ENCODE measurements around the gene POLA2.
"Not testable (repeated sequence)": the region's sequence is repeated elsewhere in the genome, so short reads cannot be mapped to it uniquely, and the experiment has no call there.

The POLA2 gene

DNA sequence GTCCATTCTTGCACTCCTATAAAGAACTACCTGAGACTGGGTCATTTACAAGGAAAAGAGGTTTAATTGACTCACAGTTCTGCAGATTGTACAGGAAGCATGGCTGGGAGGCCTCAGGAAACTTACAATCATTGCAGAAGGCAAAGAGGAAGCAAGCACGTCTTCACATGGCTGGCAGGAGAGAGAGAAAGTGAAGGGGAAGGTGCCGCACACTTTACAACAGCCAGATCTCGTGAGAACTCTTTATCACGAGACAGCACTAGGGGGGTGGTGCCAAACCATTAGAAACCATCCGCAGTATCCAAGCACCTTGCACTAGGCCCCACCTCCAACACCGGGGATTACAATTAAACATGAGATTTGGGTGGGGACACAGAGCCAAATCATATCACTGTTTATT is 19.4 kb upstream of the POLA2 start:
- no peak for DNase-seq

DNA sequence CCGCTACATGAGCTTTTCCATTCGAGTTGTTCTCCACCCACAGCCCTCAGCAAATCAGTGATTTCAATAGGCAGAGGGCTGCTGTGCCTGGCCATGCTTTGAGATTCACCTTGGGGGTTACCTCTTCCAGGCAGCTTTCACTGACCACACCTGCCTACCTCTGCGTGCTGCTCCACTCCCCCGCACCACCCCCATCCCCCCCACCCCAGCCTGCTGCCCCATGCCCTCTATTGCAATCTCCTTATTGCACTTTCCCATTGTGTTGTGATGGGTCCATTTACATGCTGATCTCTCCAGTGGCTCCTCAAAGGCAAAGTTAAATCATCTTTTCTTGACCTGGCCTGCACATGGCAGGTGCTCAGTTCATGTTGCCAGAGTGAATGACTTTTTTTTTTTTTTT is 18.0 kb upstream of the POLA2 start:
- DNase-seq, result no peak

DNA sequence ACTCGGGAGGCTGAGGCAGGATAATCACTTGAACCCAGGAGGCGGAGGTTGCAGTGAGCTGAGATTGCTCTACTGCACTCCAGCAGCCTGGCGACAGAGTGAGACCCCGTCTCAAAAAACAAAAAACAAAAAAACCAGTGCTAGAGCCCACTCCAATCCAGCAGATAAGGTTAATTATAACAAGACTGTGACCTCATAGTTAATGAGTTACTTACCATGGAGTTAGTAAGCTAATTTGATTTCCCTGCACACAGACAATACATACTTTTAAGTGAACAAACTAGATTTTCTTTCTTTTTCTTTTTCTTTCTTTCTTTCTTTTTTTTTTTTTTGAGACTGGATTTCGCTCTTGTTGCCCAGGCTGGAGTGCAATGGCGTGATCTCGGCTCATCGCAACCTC is 16.7 kb upstream of the POLA2 start:
- not testable (repeated sequence) for DNase-seq

DNA sequence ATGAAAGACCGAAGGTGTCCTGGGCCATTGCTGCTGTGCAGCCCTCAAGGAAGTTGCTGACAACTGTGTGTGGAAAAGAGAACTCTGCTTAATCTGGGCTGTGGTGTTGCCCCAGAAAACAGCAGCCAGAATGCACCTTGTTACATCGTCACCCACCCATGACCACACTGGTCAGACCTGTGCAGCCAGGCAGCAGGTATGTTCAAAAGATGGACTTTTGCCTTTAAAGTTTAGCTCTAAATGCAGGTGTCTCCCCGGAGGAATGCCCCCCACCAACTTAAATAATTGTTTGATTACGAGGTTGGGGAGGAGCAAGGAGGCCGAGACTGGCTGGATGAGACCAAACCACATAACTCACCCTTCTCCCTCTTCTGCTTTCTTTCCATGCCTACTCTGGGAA is 15.3 kb upstream of the POLA2 start:
- DNase-seq, result no peak

DNA sequence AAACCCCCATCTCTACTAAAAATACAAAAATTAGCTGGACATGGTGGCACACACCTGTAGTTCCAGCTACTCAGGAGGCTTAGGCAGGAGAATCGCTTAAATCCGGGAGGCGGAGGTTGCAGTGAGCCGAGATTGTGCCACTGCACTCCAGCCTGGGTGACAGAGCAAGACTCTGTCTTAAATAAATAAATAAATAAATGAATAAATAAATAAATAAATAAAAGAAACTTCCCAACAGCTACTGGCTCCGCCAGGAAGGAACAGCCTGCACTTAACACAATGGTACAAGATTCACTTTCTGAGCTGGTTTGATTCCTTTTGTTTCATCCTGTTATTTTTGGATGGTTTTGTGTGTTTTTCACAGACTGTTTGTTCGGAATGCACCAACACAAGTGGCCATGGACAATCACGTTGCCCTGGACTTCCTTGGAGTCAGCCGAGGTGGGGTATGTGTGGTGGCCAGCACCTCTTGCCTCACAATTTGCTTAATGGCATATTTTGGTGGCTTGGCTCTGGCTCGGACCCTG is 13.5 kb upstream of the POLA2 start:
- not testable (repeated sequence) for DNase-seq

DNA sequence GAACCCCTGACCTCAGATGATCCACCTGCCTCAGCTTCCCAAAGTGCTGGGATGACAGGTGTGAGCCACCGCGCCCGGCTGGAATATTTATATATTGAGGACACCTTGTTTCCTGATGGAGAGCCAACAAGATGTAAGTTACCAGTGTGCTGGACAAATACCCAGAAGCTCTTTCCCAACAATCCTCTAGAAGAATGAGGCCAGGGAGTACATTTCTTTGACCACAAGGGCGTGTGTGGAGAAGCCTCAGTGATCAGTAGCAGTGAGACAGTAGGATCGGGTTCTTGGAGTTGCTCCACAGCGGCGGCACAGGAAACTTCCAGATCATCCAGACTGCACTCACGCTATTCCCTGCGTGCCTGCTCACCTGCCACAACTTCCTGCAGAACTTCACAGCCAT is 10.3 kb upstream of the POLA2 start:
- no peak for DNase-seq

DNA sequence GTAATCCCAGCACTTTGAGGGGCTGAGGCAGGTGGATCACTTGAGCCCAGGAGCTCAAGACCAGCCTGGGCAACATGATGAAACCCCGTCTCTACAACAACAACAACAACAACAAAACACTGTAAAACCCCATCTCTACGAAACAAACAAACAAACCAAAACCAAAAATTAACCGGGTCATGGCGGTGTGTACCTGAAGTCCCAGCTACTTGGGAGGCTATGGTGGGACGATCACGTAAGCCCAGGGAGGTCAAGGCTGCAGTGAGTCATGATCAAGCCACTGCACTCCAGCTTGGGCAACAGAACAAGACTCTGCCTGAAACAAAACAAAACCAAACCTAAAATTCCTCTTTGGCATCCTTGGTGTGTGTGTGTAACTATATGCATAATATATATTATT is 7.0 kb upstream of the POLA2 start:
- DNase-seq, result no peak

DNA sequence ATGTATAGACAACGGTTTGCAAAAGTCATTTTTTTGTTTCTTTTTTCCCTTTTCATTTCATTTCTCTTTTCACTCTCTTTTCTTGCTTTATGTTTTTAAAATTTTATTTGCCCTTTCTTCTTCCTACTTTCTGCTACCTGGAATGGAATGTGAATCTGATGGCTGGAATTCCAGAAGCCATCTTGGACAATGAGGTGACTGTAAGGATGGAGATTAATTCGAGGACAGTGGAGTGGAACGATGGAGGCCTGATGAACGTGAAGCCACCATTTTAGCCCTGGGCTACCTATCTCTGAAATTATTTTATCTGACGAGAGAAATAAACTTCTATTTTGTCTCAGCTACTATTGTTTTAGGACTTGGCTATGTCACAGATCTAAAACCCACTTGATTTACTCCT is 2.8 kb upstream of the POLA2 start:
- no peak for DNase-seq

DNA sequence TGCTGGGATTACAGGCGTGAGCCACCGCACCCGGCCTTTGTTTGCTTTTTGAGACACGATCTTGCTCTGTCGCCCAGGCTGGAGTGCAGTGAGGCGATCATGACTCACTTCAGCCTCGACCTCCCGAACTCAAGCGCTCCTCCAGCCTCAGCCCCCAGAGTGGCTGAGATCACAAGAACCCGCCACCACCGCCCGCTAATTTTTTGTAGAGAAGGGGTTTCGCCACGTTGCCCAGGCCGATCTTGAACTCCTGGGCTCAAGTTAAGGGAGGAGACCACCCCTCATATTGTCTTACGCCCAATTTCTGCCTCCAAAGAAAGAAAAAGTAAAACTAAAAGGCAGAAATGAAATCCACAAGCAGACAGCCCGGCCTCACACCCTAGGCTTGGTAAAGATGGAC is 1.5 kb upstream of the POLA2 start:
- DNase-seq, result no peak

DNA sequence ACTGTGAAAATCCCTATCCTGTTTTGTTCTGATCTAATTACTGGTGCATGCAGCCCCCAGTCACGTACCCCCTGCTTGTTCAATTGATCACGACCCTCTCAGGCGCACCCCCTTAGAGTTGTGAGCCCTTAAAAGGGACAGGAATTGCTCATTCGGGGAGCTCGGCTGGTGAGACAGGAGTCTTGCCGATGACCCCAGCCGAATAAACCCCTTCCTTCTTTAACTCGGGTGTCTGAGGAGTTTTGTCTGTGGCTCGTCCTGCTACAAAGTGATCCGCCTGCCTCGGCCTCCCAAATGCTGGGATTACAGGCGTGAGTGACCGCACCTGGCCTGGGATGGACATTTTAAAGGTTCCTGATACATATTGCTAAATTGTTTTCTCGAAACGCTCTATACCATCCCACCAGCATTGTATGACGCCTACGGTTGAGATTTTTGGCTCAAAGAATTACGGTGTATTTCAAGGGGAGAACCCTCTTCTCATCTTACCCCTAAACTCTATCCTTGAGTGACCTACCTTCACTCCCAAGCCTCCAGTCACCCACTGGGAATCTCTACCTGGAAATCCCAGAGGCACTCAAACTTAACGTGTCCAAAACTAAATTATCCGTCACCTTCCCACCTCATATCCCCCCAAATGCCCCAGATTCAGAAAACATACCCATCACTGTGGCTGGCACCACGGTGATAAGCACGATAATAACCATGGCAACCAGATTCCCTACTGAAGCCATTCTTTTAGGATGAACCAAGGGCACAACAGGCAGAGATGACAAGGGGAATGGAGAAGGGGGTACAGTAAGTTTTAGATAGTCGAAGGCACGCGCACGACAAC is 789 bp upstream of the POLA2 start:
- no peak for DNase-seq

DNA sequence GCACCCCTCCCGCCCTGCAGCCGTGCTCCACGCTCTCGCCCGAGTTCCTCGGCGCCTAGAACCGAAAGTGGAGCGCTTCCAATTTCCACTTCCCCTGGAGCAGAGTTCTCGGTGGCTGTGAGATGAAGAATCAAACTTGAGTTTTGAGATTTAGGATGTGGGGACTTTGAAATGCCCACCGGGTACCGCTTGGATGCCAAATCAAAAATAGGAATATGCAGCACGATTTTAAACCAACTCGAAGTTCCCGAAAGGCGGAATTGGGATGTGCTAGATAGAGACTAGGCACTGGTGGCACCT is 569 bp downstream of the POLA2 start:
- no peak for DNase-seq

DNA sequence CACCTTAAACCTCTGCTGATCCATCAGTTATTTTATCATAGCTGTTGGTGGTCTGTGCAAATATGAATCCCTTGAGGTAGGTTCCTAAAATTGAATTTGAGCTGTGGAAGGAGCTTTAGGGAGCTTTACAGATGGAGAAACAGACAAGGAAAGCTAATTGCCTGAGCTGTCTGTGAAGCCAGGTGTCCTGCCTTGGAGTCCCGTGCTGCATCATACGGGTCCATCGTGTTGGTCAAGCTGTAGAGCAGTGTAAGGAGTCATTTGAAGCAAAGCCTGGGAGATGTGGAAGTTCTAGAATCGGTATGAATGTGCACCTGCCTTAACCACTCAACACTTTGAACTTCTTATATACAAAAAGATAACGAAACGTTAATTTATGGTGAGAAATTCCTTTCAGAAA is 1.0 kb downstream of the POLA2 start:
- DNase-seq, result no peak

DNA sequence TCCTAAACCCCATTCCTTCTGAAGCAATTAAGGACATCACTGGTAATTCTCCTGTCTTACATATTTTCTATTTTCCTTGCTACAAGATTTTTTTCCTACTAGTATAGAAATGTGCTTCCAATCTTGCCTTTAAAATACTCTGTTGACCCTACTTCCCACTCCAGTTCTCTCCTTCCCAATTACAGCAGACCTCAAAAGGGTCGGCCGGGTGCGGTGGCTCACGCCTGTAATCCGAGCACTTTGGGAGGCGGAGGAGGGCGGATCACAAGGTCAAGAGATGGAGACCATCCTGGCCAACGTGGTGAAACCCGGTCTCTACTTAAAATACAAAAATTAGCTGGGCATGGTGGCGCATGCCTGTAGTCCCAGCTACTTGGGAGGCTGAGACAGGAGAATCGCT is 3.0 kb downstream of the POLA2 start:
- not testable (repeated sequence) for DNase-seq

DNA sequence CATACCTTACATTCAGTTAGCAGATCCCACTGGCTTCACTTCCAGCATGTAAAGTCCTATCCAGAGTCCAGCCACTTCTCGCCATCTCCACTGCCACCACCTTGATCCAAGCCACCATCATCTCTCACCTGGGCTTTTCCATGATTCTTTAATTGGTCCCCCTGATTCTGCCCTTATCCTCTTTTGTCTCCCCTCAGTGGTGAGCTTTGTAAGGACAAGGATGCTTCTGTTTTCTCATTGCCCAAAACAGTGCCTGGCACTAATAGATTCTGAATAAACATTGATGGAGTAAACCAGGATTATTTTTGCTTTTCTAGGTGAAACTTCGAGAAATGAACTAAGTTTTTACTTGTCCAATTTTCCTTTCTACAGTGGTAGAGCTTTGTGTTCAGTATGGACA is 4.4 kb downstream of the POLA2 start:
- no peak for DNase-seq

DNA sequence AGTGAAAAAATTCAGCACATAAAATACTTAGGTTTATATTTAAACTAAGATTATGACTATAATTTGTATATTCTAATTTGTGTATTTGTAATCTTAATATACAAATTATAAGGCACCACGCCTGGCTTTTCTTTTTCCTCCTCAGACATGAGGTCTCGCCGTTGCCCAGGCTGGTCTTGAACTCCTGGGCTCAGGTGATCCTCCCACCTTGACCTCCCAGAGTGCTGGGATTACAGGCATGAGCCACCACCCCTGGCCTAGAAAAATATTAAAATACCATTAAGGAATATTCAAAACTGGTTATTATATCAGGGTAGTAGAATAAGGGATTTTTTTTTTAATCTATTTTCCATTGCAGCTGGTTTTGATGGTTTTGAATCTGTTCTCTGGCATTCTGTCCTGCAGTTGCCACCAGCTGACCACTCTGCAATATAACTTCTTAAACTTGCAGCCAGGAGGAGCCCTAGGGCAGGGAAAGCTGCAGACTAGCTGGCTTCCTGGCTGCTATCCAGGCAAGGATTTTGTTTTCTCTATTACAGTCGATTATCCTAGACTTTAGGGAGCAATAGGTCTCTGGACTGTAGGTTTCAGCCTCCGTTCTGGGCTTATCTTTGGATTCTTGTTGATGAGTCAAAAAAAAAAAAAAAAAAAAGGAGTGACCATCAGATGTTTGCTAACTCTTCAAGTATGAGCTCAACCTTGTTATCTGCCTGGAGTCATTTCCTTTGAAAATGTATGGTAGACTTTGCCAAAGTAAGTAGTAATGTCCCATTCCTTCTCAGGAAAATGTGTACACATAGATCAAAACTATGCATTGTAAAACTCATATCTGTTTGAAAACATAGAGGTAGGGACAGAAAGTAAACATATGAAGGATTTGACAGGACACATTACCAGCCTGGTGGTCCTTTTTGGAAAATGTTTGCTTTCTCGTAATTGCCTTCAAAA is 13.2 kb downstream of the POLA2 start:
- no peak for DNase-seq

DNA sequence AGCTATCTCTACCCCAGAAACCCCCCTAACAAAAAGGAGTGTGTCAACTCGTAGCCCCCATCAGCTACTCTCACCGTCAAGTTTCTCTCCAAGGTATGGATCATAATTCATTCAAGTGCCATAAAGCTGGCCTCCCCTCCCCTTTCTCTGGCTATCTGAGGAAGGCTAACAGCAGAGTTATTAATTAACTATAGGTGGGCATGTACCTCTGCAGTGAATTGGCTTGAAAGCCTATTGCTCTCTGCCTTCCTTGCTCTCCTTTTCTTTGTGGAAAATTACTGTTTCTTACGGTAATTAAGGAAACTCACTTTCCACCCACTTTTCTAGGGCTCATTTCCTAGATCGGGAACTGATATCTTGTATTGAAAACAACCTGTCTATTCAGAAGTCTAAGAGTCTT is 14.1 kb downstream of the POLA2 start:
- no peak for DNase-seq

DNA sequence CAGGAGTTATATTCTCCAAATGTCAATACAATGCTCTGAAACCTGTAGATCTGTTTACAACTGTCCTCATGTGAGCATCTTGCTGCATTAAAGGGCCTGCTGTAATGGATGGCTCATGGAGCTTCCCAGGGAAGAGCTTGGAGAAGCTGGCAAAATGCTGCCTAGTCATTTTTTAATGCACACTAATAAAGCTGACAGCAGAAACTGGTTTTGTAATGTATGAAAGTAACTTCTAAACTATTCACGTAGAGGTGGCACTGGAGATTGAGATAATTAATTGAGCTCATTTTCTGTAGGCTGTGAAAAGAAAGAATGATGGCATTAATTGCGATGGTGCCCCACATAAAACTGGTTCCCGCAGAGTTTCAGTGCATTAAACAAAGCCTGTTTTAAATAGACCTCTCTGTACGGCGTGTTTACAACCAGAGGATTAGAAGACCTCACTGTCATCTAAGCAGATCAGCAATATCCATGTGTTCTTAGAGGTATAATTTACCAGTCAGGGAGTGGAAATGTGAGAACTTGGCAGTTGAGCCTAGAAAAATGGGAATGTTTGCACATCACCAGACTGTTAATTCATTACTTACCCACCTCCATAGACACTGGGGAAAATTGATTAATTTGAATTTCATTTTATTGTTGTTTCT is 16.0 kb downstream of the POLA2 start:
- no peak for DNase-seq

DNA sequence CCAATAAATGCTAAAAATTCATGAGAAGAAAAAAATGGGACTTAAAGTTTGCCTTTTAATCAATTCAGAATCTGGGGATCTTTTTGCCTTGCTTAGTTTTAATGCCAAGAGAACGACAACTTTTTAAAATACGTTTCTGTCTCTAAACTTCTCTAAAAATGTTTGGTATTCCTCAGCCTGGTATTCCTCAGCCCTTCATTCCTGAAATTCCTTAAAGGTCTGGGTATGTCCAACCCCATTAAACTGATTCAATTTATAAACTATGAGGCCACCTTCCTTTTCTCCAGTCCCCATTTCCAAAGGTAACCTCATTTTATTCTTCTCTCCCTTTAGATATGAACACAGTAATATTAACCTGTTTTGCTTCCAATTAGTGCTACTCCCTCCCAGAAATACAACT is 16.6 kb downstream of the POLA2 start:
- DNase-seq, result no peak

DNA sequence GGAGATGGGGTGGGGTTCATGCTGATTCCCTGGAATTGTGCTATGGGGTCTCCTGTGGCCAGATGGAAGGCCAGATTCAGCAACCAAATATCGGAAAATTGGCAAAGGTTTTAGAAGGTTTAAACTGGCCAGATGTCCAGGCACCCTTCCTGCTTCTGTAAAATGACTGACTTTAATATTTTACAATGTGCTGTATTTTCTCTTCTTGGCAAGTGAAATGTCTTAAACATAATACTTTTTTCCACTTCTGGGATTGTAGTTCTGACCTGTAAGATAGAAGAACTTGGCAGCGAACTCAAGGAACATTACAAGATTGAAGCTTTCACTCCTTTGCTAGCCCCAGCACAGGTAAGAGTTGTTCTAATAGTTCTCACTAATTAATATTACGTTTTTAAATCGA is 17.5 kb downstream of the POLA2 start:
- no peak for DNase-seq

DNA sequence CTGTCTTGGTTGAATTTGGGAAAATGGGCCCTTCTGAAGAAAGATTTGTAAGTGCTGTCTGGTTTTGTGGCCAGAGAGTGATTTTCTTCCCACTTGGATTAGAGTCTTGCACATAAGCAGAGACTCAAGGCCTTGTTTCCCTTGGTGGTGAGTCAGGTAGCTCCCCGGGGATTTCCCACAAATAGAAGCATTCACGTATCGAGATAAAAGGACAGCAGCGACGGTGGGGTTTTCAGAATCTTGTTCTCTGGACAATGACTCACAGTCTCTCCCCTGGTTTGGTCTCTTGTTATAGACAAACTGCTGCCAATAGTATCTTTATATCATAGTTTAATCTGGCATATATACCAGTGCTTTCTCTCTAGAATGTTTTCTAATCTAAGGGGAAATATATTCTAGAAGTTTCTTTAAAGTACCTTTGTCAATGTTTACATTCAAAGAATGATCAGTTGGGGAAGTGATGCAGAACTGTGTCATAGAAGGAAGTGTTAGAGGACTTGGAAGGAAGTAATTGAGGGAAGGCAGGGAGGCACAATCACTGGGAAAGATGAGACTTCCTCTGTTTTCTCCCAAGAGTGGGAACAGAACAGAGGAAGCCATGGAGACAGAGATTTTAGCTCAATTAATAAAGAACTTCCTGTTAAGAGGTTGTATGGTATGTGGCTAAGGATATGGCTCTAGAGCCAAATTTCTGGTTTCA is 18.1 kb downstream of the POLA2 start:
- no peak for DNase-seq

DNA sequence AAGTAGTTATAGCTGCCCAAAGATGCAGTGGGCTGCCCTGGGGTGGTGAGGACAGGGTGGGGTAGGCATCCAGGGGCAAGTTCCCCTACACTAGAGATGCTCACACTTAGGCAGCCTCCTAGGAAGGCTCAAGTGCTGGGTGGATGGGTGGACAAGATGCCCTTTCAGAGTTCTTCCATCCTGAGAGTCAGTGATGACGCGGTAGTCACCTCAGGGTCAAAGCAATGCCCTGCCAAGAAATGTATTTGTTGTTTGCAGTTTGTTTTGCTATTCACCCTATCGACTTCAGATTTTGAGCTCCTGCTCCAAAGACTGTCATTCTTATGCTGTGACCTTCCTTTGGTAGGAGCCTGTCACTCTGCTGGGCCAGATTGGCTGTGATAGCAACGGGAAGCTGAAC is 18.9 kb downstream of the POLA2 start:
- no peak for DNase-seq

DNA sequence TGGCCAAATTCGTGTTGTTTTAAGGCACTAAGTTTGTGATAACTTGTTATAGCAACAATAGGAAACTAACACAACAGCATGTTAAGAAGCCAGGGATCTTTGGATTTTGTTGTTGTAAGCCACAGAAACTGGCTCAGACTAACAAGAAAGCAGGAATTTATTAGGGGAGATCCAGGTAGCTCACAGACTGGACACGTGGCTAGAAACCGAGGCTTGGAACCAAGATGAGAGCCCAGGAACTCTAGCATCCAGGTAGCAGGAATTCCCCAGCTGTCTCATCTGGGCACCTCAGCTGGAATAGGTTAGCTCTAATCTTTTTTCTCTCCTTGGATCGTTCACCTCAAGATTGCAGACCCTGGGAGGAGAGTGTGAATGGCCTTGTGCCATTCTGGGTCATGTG is 24.9 kb downstream of the POLA2 start:
- no peak for DNase-seq

DNA sequence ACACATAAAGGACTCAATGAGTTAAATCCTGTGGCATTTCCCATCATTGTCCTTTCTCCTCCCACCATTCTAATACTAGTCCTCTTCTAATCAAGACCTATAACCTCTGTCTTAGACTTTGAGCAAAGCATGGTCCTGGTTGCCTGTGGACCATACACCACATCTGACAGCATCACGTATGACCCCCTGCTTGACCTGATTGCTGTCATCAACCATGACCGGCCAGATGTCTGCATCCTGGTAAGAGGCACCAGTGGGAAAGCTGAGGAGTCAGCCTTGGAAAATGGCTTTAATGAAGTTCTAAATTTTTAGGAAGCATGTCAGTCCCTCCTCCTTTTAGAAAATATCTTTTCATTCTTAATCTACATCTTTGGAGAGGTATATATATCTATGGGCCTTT is 25.8 kb downstream of the POLA2 start:
- DNase-seq, result no peak
